ENCODE data around the gene LRRC74B.

GRCh38 chr22:21015466-21016006 lies 30.2 kb upstream of the LRRC74B start:
- TF ChIP-seq CTCF (IDR thresholded peaks at IDR 0.05), result no peak
- no peak for TF ChIP-seq POLR2A (IDR thresholded peaks at IDR 0.05)
